Spleen (tissue), 11 donors: ENCODE data around the gene RCN2. TPM values are rescaled to one million over a fixed set of nuclear protein-coding genes. Genes with fewer than 3 reads are reported as not detected.

ENCODE experiments used
- DNase-seq: peaks from one replicate; pipeline ENCODE4 v3.0.0-alpha.2; 2020
- H3K27ac ChIP-seq, 8 donors: fragments of 200-600 bp; sonication (generic) in 7 of 8; 1 replicate in 4 of 8; 2 replicates in 4 of 8; pipeline versions ENCODE4 v1.5.0 to v1.8.0; 2016 to 2021; ENCODE audit warnings: inconsistent platforms in 4 of 8, mild to moderate bottlenecking in 4 of 8, moderate library complexity in 1 of 8
- H3K27me3 ChIP-seq, 7 donors: fragments of 200-600 bp; sonication (generic) in 6 of 7; replicated peaks in 1 of 7; 1 replicate in 4 of 7; 2 replicates in 3 of 7; pipeline versions ENCODE4 v1.5.0 to v1.8.0; 2016 to 2021; ENCODE audit warnings: inconsistent platforms in 3 of 7, mild to moderate bottlenecking in 1 of 7
- H3K36me3 ChIP-seq, 6 donors: fragments of 200-600 bp; sonication (generic) in 5 of 6; 1 replicate in 4 of 6; 2 replicates in 2 of 6; pipeline versions ENCODE4 v1.5.0 to v1.8.0; 2016 to 2021; ENCODE audit warnings: inconsistent platforms in 2 of 6
- H3K4me1 ChIP-seq, 6 donors: fragments of 200-600 bp; sonication (generic) in 5 of 6; 1 replicate in 3 of 6; 2 replicates in 3 of 6; pipeline versions ENCODE4 v1.5.0 to v1.8.0; 2016 to 2021; ENCODE audit warnings: inconsistent platforms in 3 of 6
- H3K4me3 ChIP-seq, 8 donors: fragments of 200-600 bp; sonication (generic) in 7 of 8; 1 replicate in 4 of 8; 2 replicates in 4 of 8; pipeline versions ENCODE4 v1.5.0 to v1.8.0; 2016 to 2021; ENCODE audit warnings: inconsistent platforms in 4 of 8, mild to moderate bottlenecking in 4 of 8, moderate library complexity in 2 of 8
- H3K9me3 ChIP-seq, 8 donors: fragments of 200-600 bp; sonication (generic) in 7 of 8; 1 replicate in 4 of 8; 2 replicates in 4 of 8; pipeline versions ENCODE4 v1.5.0 to v1.8.0; 2016 to 2021; ENCODE audit warnings: inconsistent platforms in 4 of 8
- CTCF ChIP-seq, 11 experiments: fragments of 200-600 bp in 7 of 11; fragments of 450-650 bp in 4 of 11; sonication (generic) in 4 of 11; IDR thresholded peaks in 8 of 11; conservative IDR thresholded peaks in 3 of 11; 1 replicate in 7 of 11; 2 replicates in 4 of 11; pipeline versions ENCODE4 v1.4.0 to v1.8.0; 2016 to 2021; ENCODE audit warnings: antibody characterized with exemption in 11 of 11, inconsistent platforms in 4 of 11, mild to moderate bottlenecking in 1 of 11
- POLR2A ChIP-seq, 3 donors: fragments of 450-650 bp; IDR thresholded peaks; one replicate each; pipeline ENCODE4 v1.5.1; 2017; ENCODE audit warnings: antibody characterized with exemption in 3 of 3, mild to moderate bottlenecking in 1 of 3
- POLR2AphosphoS5 ChIP-seq, 3 donors: sonication (generic); formaldehyde crosslinking; IDR thresholded peaks; one replicate each; pipeline ENCODE4 v1.5.1; 2017; ENCODE audit warnings: antibody characterized with exemption in 3 of 3
- WGBS, 5 donors: extraction: QIAGEN DNeasy Blood & Tissue Kit in 3 of 5; methylation state at CpG; one replicate each; pipeline versions ENCODE4 v1.1.5 to v1.1.7; 2013 to 2018; 5-methylcytosine and 5-hydroxymethylcytosine counted together
- intact Hi-C: fragments of 100-400 bp; cut with DNase I; formaldehyde crosslinking; loops from one replicate; pipeline ENCODE4 v1.15.0; 2023; ENCODE audit warnings: low total_unique reads
- polyA plus RNA-seq, 3 donors: library from polyadenylated mRNA; stranded (reverse); fragments of 200-250 nt; gene quantifications; one replicate each; pipeline ENCODE4 v1.2.1, GENCODE V29; 2013
- total RNA-seq, 7 donors: library from RNA; depleted of rRNA in 3 of 7; stranded (reverse); fragments of >200 nt in 3 of 7; fragmentation: NEBNext Ultra II Directional in 4 of 7; extraction: Animal tissue kit (Norgen Biotek cat#: 25700) in 4 of 7; gene quantifications; one replicate each; pipeline versions ENCODE4 v1.1.0 to v1.2.1, GENCODE V29; 2016 to 2021
- donor health status: healthy with polysubstance abuse.
- donor health status: DM: no; HTN: no; CAD: no; lungs with moderate emphysema.
- donor health status: DM: no; HTN: no; CAD: no.
- donor health status: Bipolar disorder and iron deficiency.
- donor health status: healthy.
- donor health status: DM: no; HTN: no; CAD: no.
- donor health status: DM: yes; HTN: yes; CAD: no.

The RCN2 gene
- total and polyA plus RNA-seq, 10 donors = 24.6 to 38.3 (median 31.6) TPM

DNA sequence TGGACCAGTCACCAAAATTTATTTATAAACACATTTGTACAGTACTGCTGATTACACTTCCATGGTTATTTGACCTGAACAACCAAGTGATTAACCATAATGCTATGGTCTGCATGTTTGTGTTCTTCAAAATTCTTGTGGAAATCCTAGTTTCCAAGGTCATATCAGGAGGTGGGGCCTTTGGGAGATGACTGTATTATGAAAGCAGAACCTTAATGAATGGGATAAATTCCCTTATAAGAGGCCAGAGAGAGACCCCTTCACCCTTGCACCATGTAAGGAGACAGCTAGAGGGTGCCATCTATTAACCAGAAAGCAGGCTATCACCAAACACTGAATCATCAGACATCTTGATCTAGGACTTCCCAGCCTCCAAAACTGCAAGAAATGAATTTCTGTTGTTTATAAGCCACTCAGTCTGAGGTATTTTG lies 28.3 kb upstream of the RCN2 start:
- peak overlapping the region; percentile 2 to 93 (median 92) for H3K27ac ChIP-seq
- intact Hi-C loops = no loop called here
- TF ChIP-seq POLR2AphosphoS5 (IDR thresholded peaks at IDR 0.05) = no peak
- TF ChIP-seq POLR2A (IDR thresholded peaks at IDR 0.05) = no peak
- peak in 7 of 11 experiments; percentile 21 to 44 (median 30) for TF ChIP-seq CTCF (IDR thresholded peaks at IDR 0.05 in 8 of 11, conservative IDR thresholded peaks at IDR 0.05 in 3 of 11)
- H3K4me1 ChIP-seq = peaks cover 14 to 45% (median 33%) of the 10 kb centered on the region in 6 donors
- no peaks in the 10 kb centered on the region for H3K9me3 ChIP-seq
- DNase-seq = no peak
- H3K4me3 ChIP-seq = peak overlapping the region in 1 of 8 donors; percentile 86
- H3K27me3 ChIP-seq = no peaks in the 10 kb centered on the region
- no peaks in the 10 kb centered on the region for H3K36me3 ChIP-seq

DNA sequence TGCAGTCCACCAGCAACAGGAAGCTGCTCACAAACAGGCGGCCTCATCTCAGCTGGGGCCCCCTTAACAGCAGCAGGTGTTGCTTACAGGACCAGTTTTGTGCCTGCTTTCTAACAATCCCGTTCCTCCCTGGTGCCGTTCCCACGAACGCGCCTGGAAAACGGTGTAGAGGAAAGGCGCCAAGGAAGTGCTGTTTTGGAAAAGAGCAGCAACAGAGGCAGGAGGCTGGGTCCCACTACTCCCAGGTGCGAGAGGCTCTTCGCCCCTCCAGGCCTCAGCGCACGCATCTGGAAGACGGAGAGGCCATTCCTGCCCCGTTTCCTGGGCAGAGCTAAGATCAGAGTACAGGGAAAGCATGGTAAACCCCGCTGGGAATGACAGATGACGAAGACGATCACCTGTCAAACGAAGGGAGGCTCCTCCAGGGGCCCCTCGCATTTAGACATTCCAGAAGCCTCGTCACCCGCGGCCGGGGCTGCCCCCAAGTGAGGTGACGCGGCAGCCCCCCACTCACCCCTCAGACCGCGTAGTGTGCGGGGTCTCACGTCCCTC lies 27.0 kb upstream of the RCN2 start:
- TF ChIP-seq POLR2A (IDR thresholded peaks at IDR 0.05) (no peak), CTCF (IDR thresholded peaks at IDR 0.05 in 8 of 11, conservative IDR thresholded peaks at IDR 0.05 in 3 of 11) (no peak), POLR2AphosphoS5 (IDR thresholded peaks at IDR 0.05) (no peak)
- Histone ChIP-seq H3K27ac (peak overlapping the region; percentile 70 to 94 (median 92)), H3K9me3 (no peaks in the 10 kb centered on the region), H3K4me3 (peak overlapping the region; percentile 73 to 91 (median 84)), H3K36me3 (no peaks in the 10 kb centered on the region), H3K4me1 (peaks cover 14 to 45% (median 33%) of the 10 kb centered on the region in 6 donors), H3K27me3 (no peaks in the 10 kb centered on the region)
- intact Hi-C loops = no loop called here
- no peak for DNase-seq
- 1 to 2% (median 2%) methylated on average over 20 to 29 of the region's 29 CpGs for WGBS, 5 donors

DNA sequence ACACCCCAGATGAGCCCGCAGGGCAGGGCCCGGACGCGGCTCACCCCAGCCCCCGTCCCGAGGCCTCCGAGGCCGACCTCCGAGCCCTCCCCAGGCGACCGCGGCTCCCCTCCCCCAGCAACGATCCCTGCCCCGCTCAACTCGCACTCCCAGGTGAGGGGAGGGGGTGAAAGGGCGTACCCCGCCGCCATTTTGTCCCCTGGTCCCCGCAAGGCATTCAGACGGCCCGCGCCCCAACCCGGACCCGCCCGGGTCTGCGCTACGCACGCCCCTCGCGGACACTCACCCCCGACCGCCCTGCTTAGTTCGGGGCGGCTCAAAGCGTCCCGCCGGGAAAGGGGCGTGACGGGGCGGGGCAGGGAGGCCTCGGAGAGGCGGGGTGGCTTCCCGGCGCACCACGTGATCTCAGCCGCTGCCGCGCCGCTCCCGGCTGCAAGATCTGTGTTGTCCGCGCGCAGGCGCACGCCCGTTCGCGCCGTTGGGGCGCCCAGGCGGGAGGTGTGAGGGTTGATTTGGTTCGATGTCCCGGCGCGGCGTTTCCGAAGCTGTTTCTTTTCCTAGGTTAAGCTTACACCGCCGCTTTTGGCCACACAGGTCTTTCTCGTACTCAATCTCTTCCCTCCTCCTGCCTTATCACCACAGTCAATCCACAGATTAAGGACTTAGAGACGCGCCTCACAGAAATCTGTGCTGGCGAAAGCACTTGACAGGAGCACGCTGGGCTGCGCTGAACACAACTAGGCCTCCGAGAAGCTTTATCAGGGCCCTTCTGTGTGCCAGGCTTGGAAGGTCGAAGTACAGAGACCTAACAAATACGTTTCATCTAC lies 26.3 kb upstream of the RCN2 start, which contains the start of gene SCAPER:
TSS of gene SCAPER (minus strand) at position 328 of the 827 bp plus-strand sequence. CDS start 21,523 bp downstream, outside the sequence.
- peaks cover 14 to 45% (median 33%) of the 10 kb centered on the region in 6 donors for H3K4me1 ChIP-seq
- WGBS, 5 donors = 0 to 2% (median 1%) methylated on average over 26 to 78 of the region's 78 CpGs
- H3K27me3 ChIP-seq = no peaks in the 10 kb centered on the region
- H3K36me3 ChIP-seq = no peaks in the 10 kb centered on the region
- intact Hi-C loops = no loop called here
- DNase-seq = peak; percentile 99
- H3K9me3 ChIP-seq = no peaks in the 10 kb centered on the region
- peak within 1 kb of the TSS; percentile 73 to 91 (median 84) for H3K4me3 ChIP-seq
- peak in 2 of 3 donors; percentile 42 to 69 for TF ChIP-seq POLR2A (IDR thresholded peaks at IDR 0.05)
- TF ChIP-seq POLR2AphosphoS5 (IDR thresholded peaks at IDR 0.05) = peak; percentile 93 to 96 (median 95)
- TF ChIP-seq CTCF (IDR thresholded peaks at IDR 0.05 in 8 of 11, conservative IDR thresholded peaks at IDR 0.05 in 3 of 11) = peak in 9 of 11 experiments; percentile 9 to 63 (median 36)
- peak within 1 kb of the TSS; percentile 70 to 94 (median 92) for H3K27ac ChIP-seq

GRCh38 chr15:76905855-76906254 lies 25.7 kb upstream of the RCN2 start:
- H3K9me3 ChIP-seq = no peaks in the 10 kb centered on the region
- no peaks in the 10 kb centered on the region for H3K27me3 ChIP-seq
- no peak for DNase-seq
- TF ChIP-seq CTCF (IDR thresholded peaks at IDR 0.05 in 8 of 11, conservative IDR thresholded peaks at IDR 0.05 in 3 of 11) = no peak
- no peak for TF ChIP-seq POLR2A (IDR thresholded peaks at IDR 0.05)
- TF ChIP-seq POLR2AphosphoS5 (IDR thresholded peaks at IDR 0.05) = no peak
- peaks cover 14 to 45% (median 33%) of the 10 kb centered on the region in 6 donors for H3K4me1 ChIP-seq
- 40 to 48% (median 43%) methylated on average over 9 of the region's 9 CpGs for whole genome bisulfite sequencing, 5 donors
- H3K4me3 ChIP-seq = peak overlapping the region in 7 of 8 donors; percentile 73 to 91 (median 84)
- intact Hi-C loops = no loop called here
- peak overlapping the region; percentile 70 to 94 (median 92) for H3K27ac ChIP-seq
- no peaks in the 10 kb centered on the region for H3K36me3 ChIP-seq
